ENCODE data around the gene HOXB7.

The HOXB7 gene

GRCh38 chr17:48586355-48587258, 24.2 kb downstream of the HOXB7 start:
- Histone ChIP-seq H3K9me3 (ENCODE audit: control insufficient read depth, low read length) (no peaks in the 10 kb centered on the region), H3K27ac (ENCODE audit: insufficient read depth, low read depth, low read length, poor library complexity, severe bottlenecking) (no peak overlapping the region), H3K4me1 (ENCODE audit: control insufficient read depth, insufficient read depth, low read length) (no peaks in the 10 kb centered on the region), H3K27me3 (ENCODE audit: control insufficient read depth, insufficient read depth, low read length, poor library complexity, severe bottlenecking) (peaks cover 100% of the 10 kb centered on the region), H3K4me3 (ENCODE audit: insufficient read depth, low read depth, low read length) (no peak overlapping the region), H3K36me3 (ENCODE audit: control insufficient read depth, insufficient read depth, low read length) (no peaks in the 10 kb centered on the region)
- WGBS, 2 experiments = 2 to 7% methylated on average over 23 to 30 of the region's 34 CpGs

DNA sequence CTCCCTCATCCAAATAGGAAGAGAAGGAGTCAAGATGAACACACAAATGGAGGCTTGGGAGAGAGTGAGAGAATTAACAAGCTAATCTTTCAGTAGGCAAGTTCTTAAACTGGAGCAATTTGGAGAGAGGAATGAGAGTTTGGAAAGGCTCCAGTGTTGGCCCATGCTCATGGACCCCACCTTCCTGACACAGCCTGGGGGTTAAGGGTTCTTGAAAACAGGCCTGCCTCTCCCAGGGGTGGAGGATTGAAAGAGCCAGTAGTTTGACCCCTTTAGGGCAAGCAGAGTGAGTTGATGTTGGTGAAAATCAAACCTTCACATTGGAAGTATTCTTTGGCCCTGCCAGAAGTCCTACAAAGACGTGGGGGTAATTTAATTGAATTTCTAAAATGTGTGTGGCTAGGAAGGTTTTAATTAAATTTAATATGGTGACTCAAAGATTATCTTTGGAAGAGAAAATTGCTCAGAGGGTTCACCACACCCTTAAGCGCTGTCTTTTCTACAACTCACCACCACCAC, 26.5 kb downstream of the HOXB7 start:
- H3K4me1 ChIP-seq (ENCODE audit: control insufficient read depth, insufficient read depth, low read length) = no peaks in the 10 kb centered on the region
- 20 to 22% methylated on average over 2 of the region's 2 CpGs for WGBS, 2 experiments
- H3K27ac ChIP-seq (ENCODE audit: insufficient read depth, low read depth, low read length, poor library complexity, severe bottlenecking) = no peak overlapping the region
- H3K27me3 ChIP-seq (ENCODE audit: control insufficient read depth, insufficient read depth, low read length, poor library complexity, severe bottlenecking) = peaks cover 100% of the 10 kb centered on the region
- H3K36me3 ChIP-seq (ENCODE audit: control insufficient read depth, insufficient read depth, low read length) = no peaks in the 10 kb centered on the region
- no peak overlapping the region for H3K4me3 ChIP-seq (ENCODE audit: insufficient read depth, low read depth, low read length)
- H3K9me3 ChIP-seq (ENCODE audit: control insufficient read depth, low read length) = no peaks in the 10 kb centered on the region

- 25 to 58% methylated on average over 2 to 3 of the region's 3 CpGs for WGBS, 2 experiments
- Histone ChIP-seq H3K36me3 (ENCODE audit: control insufficient read depth, insufficient read depth, low read length) (no peaks in the 10 kb centered on the region), H3K27ac (ENCODE audit: insufficient read depth, low read depth, low read length, poor library complexity, severe bottlenecking) (no peak overlapping the region), H3K4me1 (ENCODE audit: control insufficient read depth, insufficient read depth, low read length) (no peaks in the 10 kb centered on the region), H3K27me3 (ENCODE audit: control insufficient read depth, insufficient read depth, low read length, poor library complexity, severe bottlenecking) (peaks cover 100% of the 10 kb centered on the region), H3K9me3 (ENCODE audit: control insufficient read depth, low read length) (no peaks in the 10 kb centered on the region), H3K4me3 (ENCODE audit: insufficient read depth, low read depth, low read length) (no peak overlapping the region)
These were observed 27.1 kb downstream of the HOXB7 start for GRCh38 chr17:48583708-48584222.

DNA sequence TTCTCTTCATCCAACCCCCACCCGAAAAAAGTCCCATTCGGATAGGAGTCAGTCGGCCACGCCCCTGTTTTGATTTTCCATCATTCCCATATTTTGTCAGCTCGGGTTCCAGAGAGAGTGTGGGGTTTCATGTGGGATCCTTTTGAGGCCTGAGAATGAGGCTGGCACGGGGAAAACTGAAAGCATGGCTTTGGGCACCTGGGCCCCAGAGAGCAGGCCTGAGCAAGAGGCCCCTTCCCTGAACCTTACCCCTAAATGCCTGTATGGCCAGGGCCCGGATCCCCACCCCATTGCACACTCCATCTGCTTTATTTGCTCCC, 28.1 kb downstream of the HOXB7 start:
- WGBS, 2 experiments = 20% methylated on average over 7 of the region's 7 CpGs
- Histone ChIP-seq H3K27me3 (ENCODE audit: control insufficient read depth, insufficient read depth, low read length, poor library complexity, severe bottlenecking) (peaks cover 100% of the 10 kb centered on the region), H3K36me3 (ENCODE audit: control insufficient read depth, insufficient read depth, low read length) (no peaks in the 10 kb centered on the region), H3K27ac (ENCODE audit: insufficient read depth, low read depth, low read length, poor library complexity, severe bottlenecking) (no peak overlapping the region), H3K4me3 (ENCODE audit: insufficient read depth, low read depth, low read length) (no peak overlapping the region), H3K4me1 (ENCODE audit: control insufficient read depth, insufficient read depth, low read length) (no peaks in the 10 kb centered on the region), H3K9me3 (ENCODE audit: control insufficient read depth, low read length) (no peaks in the 10 kb centered on the region)

GRCh38 chr17:48579760-48580554, 30.9 kb downstream of the HOXB7 start:
- H3K36me3 ChIP-seq (ENCODE audit: control insufficient read depth, insufficient read depth, low read length) = no peaks in the 10 kb centered on the region
- no peaks in the 10 kb centered on the region for H3K9me3 ChIP-seq (ENCODE audit: control insufficient read depth, low read length)
- 6 to 8% methylated on average over 24 of the region's 26 CpGs for WGBS, 2 experiments
- no peak overlapping the region for H3K4me3 ChIP-seq (ENCODE audit: insufficient read depth, low read depth, low read length)
- no peaks in the 10 kb centered on the region for H3K4me1 ChIP-seq (ENCODE audit: control insufficient read depth, insufficient read depth, low read length)
- H3K27me3 ChIP-seq (ENCODE audit: control insufficient read depth, insufficient read depth, low read length, poor library complexity, severe bottlenecking) = peaks cover 100% of the 10 kb centered on the region
- no peak overlapping the region for H3K27ac ChIP-seq (ENCODE audit: insufficient read depth, low read depth, low read length, poor library complexity, severe bottlenecking)

DNA sequence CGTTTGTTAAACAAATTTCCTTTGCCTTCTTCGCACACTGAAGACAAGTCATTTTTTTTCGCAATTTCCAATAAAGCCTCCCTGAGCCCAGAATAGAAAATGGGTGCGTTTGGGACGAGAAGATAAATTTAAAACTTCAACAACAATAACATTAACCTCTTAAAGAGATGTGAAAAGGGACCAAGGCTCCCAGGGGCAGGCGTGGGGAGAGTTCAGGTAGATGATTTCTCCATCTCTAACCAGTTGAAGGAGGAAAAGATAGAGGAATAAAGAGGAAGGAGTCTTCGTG, 31.4 kb downstream of the HOXB7 start:
- H3K36me3 ChIP-seq (ENCODE audit: control insufficient read depth, insufficient read depth, low read length) = no peaks in the 10 kb centered on the region
- H3K27ac ChIP-seq (ENCODE audit: insufficient read depth, low read depth, low read length, poor library complexity, severe bottlenecking) = no peak overlapping the region
- no peaks in the 10 kb centered on the region for H3K4me1 ChIP-seq (ENCODE audit: control insufficient read depth, insufficient read depth, low read length)
- WGBS, 2 experiments = 5 to 6% methylated on average over 3 to 6 of the region's 7 CpGs
- no peak overlapping the region for H3K4me3 ChIP-seq (ENCODE audit: insufficient read depth, low read depth, low read length)
- H3K27me3 ChIP-seq (ENCODE audit: control insufficient read depth, insufficient read depth, low read length, poor library complexity, severe bottlenecking) = peaks cover 100% of the 10 kb centered on the region
- H3K9me3 ChIP-seq (ENCODE audit: control insufficient read depth, low read length) = no peaks in the 10 kb centered on the region

DNA sequence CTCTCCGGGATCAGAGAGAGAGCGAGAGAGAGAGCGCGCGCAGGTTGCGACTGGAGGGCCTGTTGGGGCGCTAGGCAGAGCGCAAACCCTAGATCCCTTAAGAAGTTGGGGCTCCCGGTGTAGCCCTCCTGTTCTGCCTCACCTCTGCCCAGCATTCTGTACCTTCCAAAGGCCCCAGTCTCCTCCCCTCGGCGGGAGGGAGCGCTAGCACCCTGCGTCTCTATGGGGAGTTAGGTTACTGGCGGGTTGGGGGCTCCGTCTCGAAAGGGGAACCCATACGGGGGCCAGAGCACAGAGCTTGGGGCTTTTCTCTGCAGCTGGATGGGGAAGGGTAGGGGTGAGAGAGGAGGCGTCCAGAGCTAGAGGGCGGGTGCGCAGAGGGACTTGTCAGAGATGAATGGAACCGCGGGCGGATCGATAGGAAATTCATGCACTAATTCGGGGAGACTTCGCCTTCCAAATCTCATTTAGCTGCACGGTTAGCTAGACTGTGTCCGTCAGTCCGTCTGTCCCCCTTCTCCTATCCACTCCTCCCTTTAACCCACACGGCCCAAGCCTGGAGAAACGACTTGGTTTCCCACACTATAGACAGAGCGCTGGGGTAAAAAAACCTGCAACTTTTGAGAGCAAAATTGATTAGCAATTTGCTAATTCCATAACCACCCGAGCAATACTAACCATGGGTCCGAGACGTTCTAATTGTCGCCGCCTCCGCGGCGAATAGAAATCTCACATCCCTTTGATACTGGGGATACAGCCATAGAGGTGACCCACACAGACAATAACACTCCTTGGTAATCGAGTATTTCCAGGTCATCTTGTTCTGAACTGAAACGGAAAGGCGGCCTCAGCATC, 32.0 kb downstream of the HOXB7 start:
- Histone ChIP-seq H3K27me3 (ENCODE audit: control insufficient read depth, insufficient read depth, low read length, poor library complexity, severe bottlenecking) (peaks cover 100% of the 10 kb centered on the region), H3K4me3 (ENCODE audit: insufficient read depth, low read depth, low read length) (no peak overlapping the region), H3K9me3 (ENCODE audit: control insufficient read depth, low read length) (no peaks in the 10 kb centered on the region), H3K27ac (ENCODE audit: insufficient read depth, low read depth, low read length, poor library complexity, severe bottlenecking) (no peak overlapping the region), H3K36me3 (ENCODE audit: control insufficient read depth, insufficient read depth, low read length) (no peaks in the 10 kb centered on the region), H3K4me1 (ENCODE audit: control insufficient read depth, insufficient read depth, low read length) (no peaks in the 10 kb centered on the region)
- 3 to 4% methylated on average over 43 of the region's 43 CpGs for WGBS, 2 experiments

- no peaks in the 10 kb centered on the region for H3K36me3 ChIP-seq (ENCODE audit: control insufficient read depth, insufficient read depth, low read length)
- H3K27me3 ChIP-seq (ENCODE audit: control insufficient read depth, insufficient read depth, low read length, poor library complexity, severe bottlenecking) = peaks cover 100% of the 10 kb centered on the region
- H3K27ac ChIP-seq (ENCODE audit: insufficient read depth, low read depth, low read length, poor library complexity, severe bottlenecking) = no peak within 1 kb of the TSS
- H3K4me1 ChIP-seq (ENCODE audit: control insufficient read depth, insufficient read depth, low read length) = no peaks in the 10 kb centered on the region
- H3K4me3 ChIP-seq (ENCODE audit: insufficient read depth, low read depth, low read length) = no peak within 1 kb of the TSS
- H3K9me3 ChIP-seq (ENCODE audit: control insufficient read depth, low read length) = no peaks in the 10 kb centered on the region
- 1% methylated on average over 58 of the region's 58 CpGs for WGBS, 2 experiments
These were observed 32.7 kb downstream of the HOXB7 start, which contains the start of gene HOXB4 for GRCh38 chr17:48577946-48578615. Gene HOXB4 (minus strand): TSS chr17:48578350. CDS start chr17:48578319, 31 bp downstream.

- 3% methylated on average over 19 of the region's 19 CpGs for WGBS, 2 experiments
- Histone ChIP-seq H3K9me3 (ENCODE audit: control insufficient read depth, low read length) (no peaks in the 10 kb centered on the region), H3K36me3 (ENCODE audit: control insufficient read depth, insufficient read depth, low read length) (no peaks in the 10 kb centered on the region), H3K4me1 (ENCODE audit: control insufficient read depth, insufficient read depth, low read length) (no peaks in the 10 kb centered on the region), H3K27me3 (ENCODE audit: control insufficient read depth, insufficient read depth, low read length, poor library complexity, severe bottlenecking) (peaks cover 100% of the 10 kb centered on the region), H3K27ac (ENCODE audit: insufficient read depth, low read depth, low read length, poor library complexity, severe bottlenecking) (no peak overlapping the region), H3K4me3 (ENCODE audit: insufficient read depth, low read depth, low read length) (no peak overlapping the region)
These were observed 33.4 kb downstream of the HOXB7 start for GRCh38 chr17:48577330-48577945.

Measured in ectodermal cell (in vitro differentiated cells).